Chondrocyte (in vitro differentiated cells): ENCODE results near the gene ATL2. TPM values are rescaled to one million over a fixed set of nuclear protein-coding genes. Genes with fewer than 3 reads are reported as not detected.

Experiments used
- DNase-seq: peaks from one replicate; pipeline ENCODE4 v3.0.0; 2021; ENCODE audit warnings: mixed read lengths, low spot score
- H3K27ac Mint-ChIP-seq: one replicate; pipeline ENCODE4 v1.8.0; 2021; ENCODE audit warnings: mild to moderate bottlenecking, moderate library complexity, mixed read lengths; ENCODE audit not compliant: unreplicated experiment
- H3K27me3 Mint-ChIP-seq: 2 replicates; pipeline ENCODE4 v1.8.0; 2021; ENCODE audit warnings: low read depth, mixed read lengths
- H3K36me3 Mint-ChIP-seq: 2 replicates; pipeline ENCODE4 v1.8.0; 2021; ENCODE audit warnings: low read depth, mixed read lengths
- H3K4me1 Mint-ChIP-seq: 2 replicates; pipeline ENCODE4 v1.8.0; 2021; ENCODE audit warnings: low read depth, mild to moderate bottlenecking, mixed read lengths
- H3K4me3 Mint-ChIP-seq: one replicate; pipeline ENCODE4 v1.8.0; 2021; ENCODE audit warnings: mild to moderate bottlenecking, moderate library complexity, mixed read lengths; ENCODE audit not compliant: unreplicated experiment
- H3K9me3 Mint-ChIP-seq: 2 replicates; pipeline ENCODE4 v1.8.0; 2021; ENCODE audit warnings: low read depth, mixed read lengths
- total RNA-seq: library from RNA; stranded (reverse); gene quantifications from 3 replicates; pipeline ENCODE4 v1.2.1, GENCODE V29; 2021
- TF ChIP-seq, protein P1 (sequence below): fragments of 200-600 bp; sonication (generic); IDR thresholded peaks from 2 replicates; pipeline ENCODE4 v1.5.0; 2021; ENCODE audit warnings: antibody characterized with exemption, mild to moderate bottlenecking, moderate library complexity

Gene ATL2
- total RNA-seq, 1 donor from 2014 or later: 34.1 TPM

DNA sequence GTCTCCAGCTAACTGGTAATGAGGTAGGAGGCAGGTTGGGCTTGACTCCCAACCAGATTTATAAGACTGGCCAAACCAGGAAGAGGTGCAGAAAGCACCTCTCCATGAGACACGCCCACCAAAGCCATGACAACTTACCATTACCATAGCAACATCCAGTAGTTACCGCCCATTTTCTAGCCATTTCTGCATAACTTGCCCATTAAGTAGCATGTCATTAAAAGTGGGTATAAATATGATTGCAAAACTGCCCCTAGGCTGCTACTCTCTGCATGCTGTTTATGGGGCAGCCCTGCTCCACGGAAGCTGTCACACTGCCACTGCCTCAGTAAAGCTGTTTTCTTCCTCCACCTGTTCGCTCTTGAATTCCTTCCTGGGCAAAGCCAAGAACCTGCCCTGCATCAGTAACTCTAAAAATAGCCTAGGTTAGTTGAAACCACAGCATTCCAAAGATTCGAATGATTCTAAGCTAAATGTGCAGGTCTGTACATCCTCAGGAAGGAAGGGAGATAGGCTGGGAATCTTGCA, 131.9 kb downstream of the ATL2 start:
- H3K36me3 Mint-ChIP-seq: no peaks in the 10 kb centered on the region
- H3K27me3 Mint-ChIP-seq: no peaks in the 10 kb centered on the region
- TF ChIP-seq, protein P1, sequence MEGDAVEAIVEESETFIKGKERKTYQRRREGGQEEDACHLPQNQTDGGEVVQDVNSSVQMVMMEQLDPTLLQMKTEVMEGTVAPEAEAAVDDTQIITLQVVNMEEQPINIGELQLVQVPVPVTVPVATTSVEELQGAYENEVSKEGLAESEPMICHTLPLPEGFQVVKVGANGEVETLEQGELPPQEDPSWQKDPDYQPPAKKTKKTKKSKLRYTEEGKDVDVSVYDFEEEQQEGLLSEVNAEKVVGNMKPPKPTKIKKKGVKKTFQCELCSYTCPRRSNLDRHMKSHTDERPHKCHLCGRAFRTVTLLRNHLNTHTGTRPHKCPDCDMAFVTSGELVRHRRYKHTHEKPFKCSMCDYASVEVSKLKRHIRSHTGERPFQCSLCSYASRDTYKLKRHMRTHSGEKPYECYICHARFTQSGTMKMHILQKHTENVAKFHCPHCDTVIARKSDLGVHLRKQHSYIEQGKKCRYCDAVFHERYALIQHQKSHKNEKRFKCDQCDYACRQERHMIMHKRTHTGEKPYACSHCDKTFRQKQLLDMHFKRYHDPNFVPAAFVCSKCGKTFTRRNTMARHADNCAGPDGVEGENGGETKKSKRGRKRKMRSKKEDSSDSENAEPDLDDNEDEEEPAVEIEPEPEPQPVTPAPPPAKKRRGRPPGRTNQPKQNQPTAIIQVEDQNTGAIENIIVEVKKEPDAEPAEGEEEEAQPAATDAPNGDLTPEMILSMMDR: no peak
- H3K27ac Mint-ChIP-seq: no peak overlapping the region
- no peaks in the 10 kb centered on the region for H3K9me3 Mint-ChIP-seq
- DNase-seq: no peak
- H3K4me1 Mint-ChIP-seq: peaks cover 6% of the 10 kb centered on the region
- H3K4me3 Mint-ChIP-seq: no peak overlapping the region

- no peaks in the 10 kb centered on the region for H3K36me3 Mint-ChIP-seq
- H3K9me3 Mint-ChIP-seq: no peaks in the 10 kb centered on the region
- TF ChIP-seq, protein P1: no peak
- peaks cover 11% of the 10 kb centered on the region for H3K4me1 Mint-ChIP-seq
- no peaks in the 10 kb centered on the region for H3K27me3 Mint-ChIP-seq
- no peak overlapping the region for H3K4me3 Mint-ChIP-seq
- DNase-seq: no peak
- H3K27ac Mint-ChIP-seq: no peak overlapping the region
Observed at GRCh38 chr2:38244301-38244700, 132.8 kb downstream of the ATL2 start.

Other genes starting within 250 kb of the ATL2 start
- 41.8 to 55.7 TPM (median 45.2 TPM) in 3 replicates for gene HNRNPLL, start 225.7 kb upstream of the ATL2 start, total RNA-seq